Kidney (tissue), 14 donors: ENCODE data around the gene PIAS2. TPM values are rescaled to one million over a fixed set of nuclear protein-coding genes. Genes with fewer than 3 reads are reported as not detected.

Experiments used
- DNase-seq, 5 donors: peaks; one replicate each; pipeline ENCODE4 v3.0.0-alpha.2; 2013 to 2020
- FAIRE-seq: peaks from 2 replicates; lab custom pipeline; 2012; peaks lifted over from hg19 to GRCh38; lab: Jason Lieb, UNC
- H3K27ac ChIP-seq, 2 donors: one replicate each; pipeline ENCODE4 v1.7.0; 2013; ENCODE audit warnings: low read depth in 2 of 2, low read length in 2 of 2, inconsistent platforms in 1 of 2
- H3K27me3 ChIP-seq: one replicate; pipeline ENCODE4 v1.7.1; 2013; ENCODE audit warnings: low read length, inconsistent platforms; ENCODE audit not compliant: control insufficient read depth, insufficient read depth
- H3K36me3 ChIP-seq, 3 donors: one replicate each; pipeline versions ENCODE4 v1.7.0 to v1.7.1; 2013; ENCODE audit warnings: low read length in 3 of 3, control low read depth in 1 of 3, inconsistent platforms in 1 of 3; ENCODE audit not compliant: insufficient read depth in 3 of 3, control insufficient read depth in 2 of 3
- H3K4me1 ChIP-seq, 3 donors: one replicate each; pipeline versions ENCODE4 v1.7.0 to v1.7.1; 2013; ENCODE audit warnings: low read length in 3 of 3, inconsistent platforms in 1 of 3, low read depth in 1 of 3; ENCODE audit not compliant: control insufficient read depth in 2 of 3, insufficient read depth in 2 of 3
- H3K4me3 ChIP-seq, 3 donors: one replicate each; pipeline versions ENCODE4 v1.7.0 to v1.8.1; 2013; ENCODE audit warnings: low read length in 3 of 3, control low read depth in 1 of 3, inconsistent platforms in 1 of 3
- H3K9ac ChIP-seq, 3 donors: one replicate each; pipeline versions ENCODE4 v1.7.0 to v1.7.1; 2013; ENCODE audit warnings: low read length in 3 of 3, control low read depth in 1 of 3, inconsistent platforms in 1 of 3
- H3K9me3 ChIP-seq, 3 donors: one replicate each; pipeline versions ENCODE4 v1.7.0 to v1.7.1; 2013; ENCODE audit warnings: low read length in 3 of 3, control low read depth in 1 of 3, inconsistent platforms in 1 of 3; ENCODE audit not compliant: control insufficient read depth in 2 of 3, insufficient read depth in 1 of 3
- CTCF ChIP-seq: IDR thresholded peaks from 3 replicates; pipeline ENCODE4 v1.5.1; 2012; ENCODE audit warnings: mild to moderate bottlenecking, moderate library complexity, borderline replicate concordance; ENCODE audit not compliant: insufficient read depth; ENCODE audit errors: extremely low read depth
- intact Hi-C: fragments of 100-400 bp; cut with DNase I; formaldehyde crosslinking; loops from one replicate; pipeline ENCODE4 v1.11.1; 2022
- polyA plus RNA-seq: library from polyadenylated mRNA; stranded (reverse); fragments of 350-450 nt; fragmentation: Illumina TruSeq; extraction: RNeasy Lipid Tissue Mini Kit (QIAGEN cat#74804); gene quantifications from one replicate; pipeline ENCODE4 v1.2.3, GENCODE V29; 2014; ENCODE audit warnings: low read depth, low replicate concordance; ENCODE audit not compliant: insufficient read depth
- total RNA-seq: library from RNA; stranded (reverse); fragmentation: NEBNext Ultra II Directional; extraction: Animal tissue kit (Norgen Biotek cat#: 25700); gene quantifications from one replicate; pipeline ENCODE4 v1.2.1, GENCODE V29; 2021
- donor health status: control.
- donor health status: control.
- donor health status: control.
- donor health status: control.
- donor health status: control.
- donor health status: DM: yes; HTN: yes; CAD: no.
- donor health status: Normal renal cell carcinoma (clear cell type).

The PIAS2 gene
- total and polyA plus RNA-seq, 2 donors from 2014 or later, result 9.9 to 41.2 TPM

GRCh38 chr18:46831434-46831833 lies 85.9 kb downstream of the PIAS2 start:
- TF ChIP-seq CTCF, result no peak
- no peak overlapping the region for H3K4me3 ChIP-seq
- no peak overlapping the region for H3K9ac ChIP-seq
- H3K4me1 ChIP-seq, result no peaks in the 10 kb centered on the region
- H3K27ac ChIP-seq, result no peak overlapping the region
- H3K27me3 ChIP-seq, result no peaks in the 10 kb centered on the region
- H3K36me3 ChIP-seq, result peaks cover 0 to 11% (median 5%) of the 10 kb centered on the region in 3 donors
- FAIRE-seq, result no peak
- no peaks in the 10 kb centered on the region for H3K9me3 ChIP-seq
- intact Hi-C loops, result no loop called here
- DNase-seq, result no peak

- Histone ChIP-seq H3K9ac (no peak overlapping the region), H3K36me3 (peaks cover 0 to 10% (median 5%) of the 10 kb centered on the region in 3 donors), H3K27me3 (no peaks in the 10 kb centered on the region), H3K27ac (no peak overlapping the region), H3K4me3 (no peak overlapping the region), H3K9me3 (no peaks in the 10 kb centered on the region), H3K4me1 (no peaks in the 10 kb centered on the region)
- TF ChIP-seq CTCF, result no peak
- DNase-seq (no peak), FAIRE-seq (no peak)
- intact Hi-C loops, result no loop called here
These were observed 86.7 kb downstream of the PIAS2 start for GRCh38 chr18:46830633-46831032.

- Histone ChIP-seq H3K36me3 (peaks cover 0 to 10% (median 4%) of the 10 kb centered on the region in 3 donors), H3K4me3 (no peak overlapping the region), H3K9me3 (no peaks in the 10 kb centered on the region), H3K4me1 (no peaks in the 10 kb centered on the region), H3K9ac (no peak overlapping the region), H3K27ac (no peak overlapping the region), H3K27me3 (no peaks in the 10 kb centered on the region)
- DNase-seq (no peak), FAIRE-seq (no peak)
- no peak for TF ChIP-seq CTCF
- intact Hi-C loops, result no loop called here
These were observed 87.4 kb downstream of the PIAS2 start for GRCh38 chr18:46829947-46830346.

- DNase-seq (no peak), FAIRE-seq (no peak)
- intact Hi-C loops, result no loop called here
- TF ChIP-seq CTCF, result no peak
- Histone ChIP-seq H3K4me1 (no peaks in the 10 kb centered on the region), H3K27me3 (no peaks in the 10 kb centered on the region), H3K9ac (no peak overlapping the region), H3K27ac (no peak overlapping the region), H3K36me3 (peaks cover 0 to 10% (median 4%) of the 10 kb centered on the region in 3 donors), H3K4me3 (no peak overlapping the region), H3K9me3 (no peaks in the 10 kb centered on the region)
These were observed 87.8 kb downstream of the PIAS2 start for GRCh38 chr18:46829531-46829930.
